Naive thymus-derived CD8-positive, alpha-beta T cell (primary cell): ENCODE results near the gene LGMN. TPM values are rescaled to one million over a fixed set of nuclear protein-coding genes. Genes with fewer than 3 reads are reported as not detected.

Experiments used
- ATAC-seq, 2 donors: fragments of 150-1000 bp; cut with Tn5 transposase in 1 of 2; sonication (Bioruptor Pico), chemical (Tn5 transposase) in 1 of 2; 1 replicate in 1 of 2; 2 replicates in 1 of 2; pipeline ENCODE4 v1.10.0; 2021; ENCODE audit warnings: mild to moderate bottlenecking in 2 of 2, moderate library complexity in 2 of 2
- POLR2A ChIA-PET: fragments of 350-600 bp; sonication (Branson Sonifier 250); formaldehyde crosslinking; loops from one replicate; lab custom pipeline; 2021; ENCODE audit warnings: antibody characterized with exemption; lab: Charles Lee
- DNase-seq, 10 donors: peaks; one replicate each; pipeline versions ENCODE4 v3.0.0 to v3.0.0-alpha.2; 2020 to 2022
- H3K27ac Mint-ChIP-seq, 10 donors: one replicate each; pipeline ENCODE4 v1.8.0; 2020 to 2022; ENCODE audit warnings: mild to moderate bottlenecking in 10 of 10, mixed read lengths in 10 of 10, moderate library complexity in 4 of 10, inconsistent platforms in 1 of 10
- H3K27me3 Mint-ChIP-seq, 5 donors: one replicate each; pipeline ENCODE4 v1.8.0; 2021 to 2022; ENCODE audit warnings: mixed read lengths in 5 of 5
- H3K36me3 Mint-ChIP-seq, 3 donors: one replicate each; pipeline ENCODE4 v1.8.0; 2020 to 2022; ENCODE audit warnings: mixed read lengths in 3 of 3, mild to moderate bottlenecking in 2 of 3, inconsistent platforms in 1 of 3
- H3K4me1 Mint-ChIP-seq, 4 donors: one replicate each; pipeline ENCODE4 v1.8.0; 2021 to 2022; ENCODE audit warnings: mixed read lengths in 4 of 4
- H3K4me3 Mint-ChIP-seq, 10 donors: one replicate each; pipeline ENCODE4 v1.8.0; 2020 to 2022; ENCODE audit warnings: mild to moderate bottlenecking in 10 of 10, mixed read lengths in 10 of 10, moderate library complexity in 6 of 10, inconsistent platforms in 1 of 10
- H3K9me3 Mint-ChIP-seq, 9 donors: one replicate each; pipeline ENCODE4 v1.8.0; 2020 to 2022; ENCODE audit warnings: mixed read lengths in 9 of 9, mild to moderate bottlenecking in 3 of 9, inconsistent platforms in 1 of 9, moderate library complexity in 1 of 9
- polyA plus RNA-seq, 3 donors: library from polyadenylated mRNA; unstranded; fragments of 300-500 nt; fragmentation: Illumina TruSeq; gene quantifications; one replicate each; pipeline ENCODE4 v1.2.3, GENCODE V29; 2021
- total RNA-seq, 8 experiments: library from RNA in 2 of 8; stranded (reverse) in 2 of 8; gene quantifications; one replicate each; pipeline ENCODE4 v1.2.3 and lab custom pipeline; 2021 to 2026

LGMN gene
- 10 to 100 TPM; 17.7 to 19.6 TPM for total RNA-seq
- polyA plus RNA-seq, result 10 to 100 TPM; 18.8 to 38.3 (median 27.4) TPM
- 7.3 to 15.8 (median 10.2) reads per million in 6 experiments for total RNA-seq (lab: John Stamatoyannopoulos, UW)

GRCh38 chr14:92748259-92749016 is at the start of gene LGMN:
Gene LGMN, minus strand, starts transcription at chr14:92748627. Its CDS starts 15,841 bp downstream, at chr14:92732786.
- Mint-ChIP-seq H3K4me1 (peaks cover 35 to 65% (median 56%) of the 10 kb centered on the region in 4 donors), H3K4me3 (peak within 1 kb of the TSS; percentile 85 to 95 (median 90)), H3K27ac (peak within 1 kb of the TSS; percentile 2 to 94 (median 86)), H3K27me3 (peaks cover 0 to 16% (median 0%) of the 10 kb centered on the region in 5 donors), H3K9me3 (peaks cover 0 to 2% (median 0%) of the 10 kb centered on the region in 9 donors), H3K36me3 (peaks cover 0 to 1% (median 0%) of the 10 kb centered on the region in 3 donors)
- POLR2A ChIA-PET, result interaction anchor here (0.6 to 2.4 kb wide), 10 partner anchors 9 to 642 kb away, joined by 3 to 9 read pairs (median 4); partner anchors contain the start of genes ATXN3, CPSF2, GOLGA5 and NDUFB1
- peak; percentile 95 to 96 for ATAC-seq
- DNase-seq, result peak; percentile 74 to 94 (median 88)

- Mint-ChIP-seq H3K27ac (peak overlapping the region; percentile 90 to 98 (median 94)), H3K9me3 (peaks cover 0 to 19% (median 9%) of the 10 kb centered on the region in 9 donors), H3K4me3 (peak overlapping the region; percentile 80 to 98 (median 92)), H3K36me3 (peaks cover 4 to 23% (median 14%) of the 10 kb centered on the region in 3 donors), H3K27me3 (no peaks in the 10 kb centered on the region), H3K4me1 (peaks cover 17 to 49% (median 48%) of the 10 kb centered on the region in 4 donors)
- ATAC-seq (no peak), DNase-seq (peak in 1 of 10 donors; percentile 1)
- POLR2A ChIA-PET, result interaction anchor here (0.9 to 1.0 kb wide), 2 partner anchors 674 to 755 kb away, joined by 3 read pairs; partner anchors contain the start of genes CPSF2, NDUFB1 and TRIP11
Observed at GRCh38 chr14:92794961-92795360, 46.5 kb upstream of the LGMN start.

GRCh38 chr14:92794547-92794941 is 46.1 kb upstream of the LGMN start:
- Mint-ChIP-seq H3K27ac (peak overlapping the region; percentile 90 to 98 (median 94)), H3K4me3 (peak overlapping the region; percentile 80 to 98 (median 92)), H3K9me3 (peaks cover 2 to 23% (median 12%) of the 10 kb centered on the region in 9 donors), H3K27me3 (no peaks in the 10 kb centered on the region), H3K36me3 (peaks cover 2 to 19% (median 18%) of the 10 kb centered on the region in 3 donors), H3K4me1 (peaks cover 14 to 45% (median 44%) of the 10 kb centered on the region in 4 donors)
- ATAC-seq, result no peak
- POLR2A ChIA-PET, result interaction anchor here (0.9 to 1.9 kb wide), 8 partner anchors 10 to 755 kb away, joined by 3 to 9 read pairs (median 3); partner anchors contain the start of genes CPSF2, LGMN, MOAP1 and NDUFB1
- peak in 3 of 10 donors; percentile 1 to 19 (median 4) for DNase-seq

- H3K4me1 Mint-ChIP-seq, result peaks cover 14 to 44% (median 43%) of the 10 kb centered on the region in 4 donors
- DNase-seq, result peak; percentile 97 to 100 (median 98)
- H3K36me3 Mint-ChIP-seq, result peaks cover 7 to 23% (median 19%) of the 10 kb centered on the region in 3 donors
- H3K9me3 Mint-ChIP-seq, result peaks cover 6 to 29% (median 18%) of the 10 kb centered on the region in 9 donors
- ATAC-seq, result peak; percentile 90 to 91
- H3K27ac Mint-ChIP-seq, result peak within 1 kb of the TSS; percentile 90 to 98 (median 94)
- POLR2A ChIA-PET, result interaction anchor here (0.9 to 1.9 kb wide), 9 partner anchors 10 to 754 kb away, joined by 3 to 9 read pairs (median 3); partner anchors contain the start of genes CPSF2, LGMN, MOAP1 and NDUFB1
- H3K4me3 Mint-ChIP-seq, result peak within 1 kb of the TSS; percentile 80 to 98 (median 92)
- no peaks in the 10 kb centered on the region for H3K27me3 Mint-ChIP-seq
Observed at GRCh38 chr14:92793709-92794546, 45.5 kb upstream of the LGMN start, which contains the start of gene GOLGA5. Gene GOLGA5, plus strand, starts transcription at chr14:92794305. Its CDS starts 3,133 bp downstream, at chr14:92797438.

GRCh38 chr14:92792885-92793284 is 44.5 kb upstream of the LGMN start:
- POLR2A ChIA-PET, result interaction anchor here (0.5 to 1.9 kb wide), 5 partner anchors 9 to 671 kb away, joined by 3 to 8 read pairs (median 3); partner anchors contain the start of genes CPSF2 and NDUFB1
- Mint-ChIP-seq H3K4me3 (peak overlapping the region in 6 of 10 donors; percentile 14 to 88 (median 54)), H3K4me1 (peaks cover 13 to 37% (median 36%) of the 10 kb centered on the region in 4 donors), H3K27ac (peak overlapping the region in 7 of 10 donors; percentile 4 to 95 (median 37)), H3K27me3 (no peaks in the 10 kb centered on the region), H3K9me3 (peaks cover 8 to 33% (median 21%) of the 10 kb centered on the region in 9 donors), H3K36me3 (peaks cover 7 to 23% (median 9%) of the 10 kb centered on the region in 3 donors)
- ATAC-seq (no peak), DNase-seq (no peak)

- Mint-ChIP-seq H3K36me3 (peaks cover 0 to 23% (median 7%) of the 10 kb centered on the region in 3 donors), H3K9me3 (peaks cover 8 to 33% (median 21%) of the 10 kb centered on the region in 9 donors), H3K4me3 (no peak overlapping the region), H3K4me1 (peaks cover 4 to 10% (median 10%) of the 10 kb centered on the region in 4 donors), H3K27ac (no peak overlapping the region), H3K27me3 (no peaks in the 10 kb centered on the region)
- POLR2A ChIA-PET, result no interaction called here
- no peak for DNase-seq
- ATAC-seq, result no peak
Observed at GRCh38 chr14:92789457-92790089, 41.1 kb upstream of the LGMN start.

GRCh38 chr14:92787554-92787953 is 39.1 kb upstream of the LGMN start:
- Mint-ChIP-seq H3K36me3 (peaks cover 0 to 23% (median 7%) of the 10 kb centered on the region in 3 donors), H3K4me3 (no peak overlapping the region), H3K4me1 (peaks cover 0 to 6% (median 3%) of the 10 kb centered on the region in 4 donors), H3K9me3 (peaks cover 8 to 33% (median 18%) of the 10 kb centered on the region in 9 donors), H3K27ac (no peak overlapping the region), H3K27me3 (no peaks in the 10 kb centered on the region)
- DNase-seq, result no peak
- ATAC-seq, result no peak
- POLR2A ChIA-PET, result no interaction called here

- POLR2A ChIA-PET, result no interaction called here
- DNase-seq (no peak), ATAC-seq (no peak)
- Mint-ChIP-seq H3K4me1 (peaks cover 0 to 6% (median 3%) of the 10 kb centered on the region in 4 donors), H3K27me3 (no peaks in the 10 kb centered on the region), H3K36me3 (peaks cover 0 to 20% (median 7%) of the 10 kb centered on the region in 3 donors), H3K4me3 (no peak overlapping the region), H3K9me3 (peaks cover 8 to 29% (median 18%) of the 10 kb centered on the region in 9 donors), H3K27ac (no peak overlapping the region)
Observed at GRCh38 chr14:92786427-92786756, 38.0 kb upstream of the LGMN start.

GRCh38 chr14:92785667-92786426 is 37.4 kb upstream of the LGMN start:
- peaks cover under 1 to 6% (median 3%) of the 10 kb centered on the region in 4 donors for H3K4me1 Mint-ChIP-seq
- no peak for ATAC-seq
- no peak for DNase-seq
- peaks cover 8 to 24% (median 18%) of the 10 kb centered on the region in 9 donors for H3K9me3 Mint-ChIP-seq
- no peak overlapping the region for H3K4me3 Mint-ChIP-seq
- peaks cover 0 to 17% (median 7%) of the 10 kb centered on the region in 3 donors for H3K36me3 Mint-ChIP-seq
- POLR2A ChIA-PET, result interaction anchor here (0.8 kb wide), 1 partner anchor 71 kb away, joined by 4 read pairs; no protein-coding TSS in a partner anchor
- no peak overlapping the region for H3K27ac Mint-ChIP-seq
- H3K27me3 Mint-ChIP-seq, result no peaks in the 10 kb centered on the region

- ATAC-seq (peak; percentile 87), DNase-seq (peak in 6 of 10 donors; percentile 24 to 60 (median 42))
- H3K36me3 Mint-ChIP-seq, result no peaks in the 10 kb centered on the region
- H3K4me3 Mint-ChIP-seq, result no peak overlapping the region
- POLR2A ChIA-PET, result interaction anchor here (0.8 kb wide), 1 partner anchor 10 kb away, joined by 3 read pairs; the partner anchor contains the start of gene GOLGA5
- H3K4me1 Mint-ChIP-seq, result peaks cover 2 to 9% (median 5%) of the 10 kb centered on the region in 4 donors
- H3K27me3 Mint-ChIP-seq, result no peaks in the 10 kb centered on the region
- H3K9me3 Mint-ChIP-seq, result peaks cover 0 to 5% (median 3%) of the 10 kb centered on the region in 9 donors
- peak overlapping the region in 1 of 10 donors; percentile 27 for H3K27ac Mint-ChIP-seq
Observed at GRCh38 chr14:92783813-92784431, 35.5 kb upstream of the LGMN start.
